Thyroid gland (tissue), 4 donors: Measurements from ENCODE around the gene RAB3GAP1.

Source experiments
- POLR2A ChIP-seq, 2 donors: fragments of 450-650 bp; IDR thresholded peaks; one replicate each; pipeline ENCODE4 v1.6.1; 2017; ENCODE audit warnings: antibody characterized with exemption in 2 of 2, mild to moderate bottlenecking in 2 of 2, moderate library complexity in 1 of 2
- TF ChIP-seq, protein P1 (sequence below), 6 experiments: fragments of 200-600 bp in 3 of 6; fragments of 450-650 bp in 3 of 6; sonication (generic) in 3 of 6; IDR thresholded peaks; one replicate each; pipeline ENCODE4 v1.5.1; 2016 to 2019; ENCODE audit warnings: antibody characterized with exemption in 6 of 6, mild to moderate bottlenecking in 2 of 6, inconsistent platforms in 1 of 6, moderate library complexity in 1 of 6

DNA sequence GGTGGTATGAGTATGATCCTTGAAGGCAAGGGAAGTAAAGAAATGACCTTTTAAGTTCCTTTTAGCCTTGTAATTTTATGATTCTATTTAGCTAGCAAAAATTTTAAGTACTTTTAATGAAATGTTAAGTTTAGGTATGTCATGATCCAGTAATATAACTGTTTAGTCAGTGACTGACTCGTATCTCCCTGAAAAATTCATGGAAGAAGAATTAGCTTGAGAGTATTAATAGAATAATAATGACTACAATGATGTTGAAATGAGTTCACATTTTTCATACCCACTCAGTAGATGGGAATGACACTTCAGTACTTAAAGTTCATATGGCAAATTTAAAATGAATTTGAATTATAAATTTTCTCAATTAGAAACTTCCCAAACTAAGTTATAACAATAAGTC lies 14.6 kb downstream of the RAB3GAP1 start:
- TF ChIP-seq POLR2A (IDR thresholded peaks at IDR 0.05), result no peak
- TF ChIP-seq, protein P1, sequence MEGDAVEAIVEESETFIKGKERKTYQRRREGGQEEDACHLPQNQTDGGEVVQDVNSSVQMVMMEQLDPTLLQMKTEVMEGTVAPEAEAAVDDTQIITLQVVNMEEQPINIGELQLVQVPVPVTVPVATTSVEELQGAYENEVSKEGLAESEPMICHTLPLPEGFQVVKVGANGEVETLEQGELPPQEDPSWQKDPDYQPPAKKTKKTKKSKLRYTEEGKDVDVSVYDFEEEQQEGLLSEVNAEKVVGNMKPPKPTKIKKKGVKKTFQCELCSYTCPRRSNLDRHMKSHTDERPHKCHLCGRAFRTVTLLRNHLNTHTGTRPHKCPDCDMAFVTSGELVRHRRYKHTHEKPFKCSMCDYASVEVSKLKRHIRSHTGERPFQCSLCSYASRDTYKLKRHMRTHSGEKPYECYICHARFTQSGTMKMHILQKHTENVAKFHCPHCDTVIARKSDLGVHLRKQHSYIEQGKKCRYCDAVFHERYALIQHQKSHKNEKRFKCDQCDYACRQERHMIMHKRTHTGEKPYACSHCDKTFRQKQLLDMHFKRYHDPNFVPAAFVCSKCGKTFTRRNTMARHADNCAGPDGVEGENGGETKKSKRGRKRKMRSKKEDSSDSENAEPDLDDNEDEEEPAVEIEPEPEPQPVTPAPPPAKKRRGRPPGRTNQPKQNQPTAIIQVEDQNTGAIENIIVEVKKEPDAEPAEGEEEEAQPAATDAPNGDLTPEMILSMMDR (IDR thresholded peaks at IDR 0.05), result no peak
